22Rv1 (cell line): ENCODE results near the gene TSPAN7.

Experiments
- H3K27ac ChIP-seq: fragments of 450-650 bp; 2 replicates; pipeline ENCODE4 v1.5.1; 2017
- CTCF ChIP-seq: fragments of 450-650 bp; IDR thresholded peaks from 2 replicates; pipeline ENCODE4 v1.5.1; 2017; ENCODE audit warnings: mild to moderate bottlenecking
- ZFX ChIP-seq: fragments of 450-650 bp; IDR thresholded peaks from 2 replicates; pipeline ENCODE4 v1.6.1; 2017; ENCODE audit warnings: antibody characterized with exemption, borderline replicate concordance

TSPAN7 gene

GRCh38 chrX:38726612-38727011 is 165.3 kb downstream of the TSPAN7 start:
- no peak overlapping the region for H3K27ac ChIP-seq
- TF ChIP-seq CTCF (no peak), ZFX (no peak)

GRCh38 chrX:38727668-38728067 is 166.3 kb downstream of the TSPAN7 start:
- H3K27ac ChIP-seq: no peak overlapping the region
- TF ChIP-seq ZFX (no peak), CTCF (no peak)

GRCh38 chrX:38732866-38733265 is 171.5 kb downstream of the TSPAN7 start:
- no peak for TF ChIP-seq CTCF
- TF ChIP-seq ZFX: no peak
- no peak overlapping the region for H3K27ac ChIP-seq
